ENCODE results near the gene ATP5PB.

Gene ATP5PB

GRCh38 chr1:111446967-111447892 lies 2.0 kb upstream of the ATP5PB start:
- DNase-seq (ENCODE audit: low spot score), result no peak

GRCh38 chr1:111448482-111448917 lies 764 bp upstream of the ATP5PB start:
- no peak for DNase-seq (ENCODE audit: low spot score)

- DNase-seq (ENCODE audit: low spot score), result no peak
Measured at GRCh38 chr1:111449703-111450017, 396 bp downstream of the ATP5PB start.

- no peak for DNase-seq (ENCODE audit: low spot score)
Measured at GRCh38 chr1:111450185-111450584, 921 bp downstream of the ATP5PB start.

- DNase-seq (ENCODE audit: low spot score), result no peak
Measured at GRCh38 chr1:111452581-111452980, 3.3 kb downstream of the ATP5PB start.

GRCh38 chr1:111453706-111454105 lies 4.4 kb downstream of the ATP5PB start:
- no peak for DNase-seq (ENCODE audit: low spot score)

GRCh38 chr1:111454859-111455641 lies 5.8 kb downstream of the ATP5PB start:
- no peak for DNase-seq (ENCODE audit: low spot score)

GRCh38 chr1:111455642-111456031 lies 6.4 kb downstream of the ATP5PB start:
- no peak for DNase-seq (ENCODE audit: low spot score)

GRCh38 chr1:111461765-111462164 lies 12.5 kb downstream of the ATP5PB start:
- no peak for DNase-seq (ENCODE audit: low spot score)

- no peak for DNase-seq (ENCODE audit: low spot score)
Measured at GRCh38 chr1:111462370-111463028, 13.2 kb downstream of the ATP5PB start.

GRCh38 chr1:111463029-111463683 lies 13.9 kb downstream of the ATP5PB start:
- DNase-seq (ENCODE audit: low spot score), result no peak

- DNase-seq (ENCODE audit: low spot score), result no peak
Measured at GRCh38 chr1:111465754-111466153, 16.5 kb downstream of the ATP5PB start.

- DNase-seq (ENCODE audit: low spot score), result no peak
Measured at GRCh38 chr1:111466480-111466879, 17.2 kb downstream of the ATP5PB start.

GRCh38 chr1:111467865-111468716 lies 18.8 kb downstream of the ATP5PB start:
- no peak for DNase-seq (ENCODE audit: low spot score)

GRCh38 chr1:111468717-111469100 lies 19.4 kb downstream of the ATP5PB start:
- peak; percentile 44 for DNase-seq (ENCODE audit: low spot score)

GRCh38 chr1:111469539-111469938 lies 20.3 kb downstream of the ATP5PB start:
- no peak for DNase-seq (ENCODE audit: low spot score)

- DNase-seq (ENCODE audit: low spot score), result no peak
Measured at GRCh38 chr1:111470596-111470995, 21.3 kb downstream of the ATP5PB start.

GRCh38 chr1:111471012-111471411 lies 21.7 kb downstream of the ATP5PB start:
- DNase-seq (ENCODE audit: low spot score), result no peak

- no peak for DNase-seq (ENCODE audit: low spot score)
Measured at GRCh38 chr1:111471538-111471937, 22.3 kb downstream of the ATP5PB start.

- no peak for DNase-seq (ENCODE audit: low spot score)
Measured at GRCh38 chr1:111474106-111474505, 24.8 kb downstream of the ATP5PB start.

GRCh38 chr1:111474521-111474920 lies 25.3 kb downstream of the ATP5PB start:
- DNase-seq (ENCODE audit: low spot score), result no peak

Data from D341Med (cell line).